Gastrocnemius medialis (tissue), 4 donors: ENCODE results near the gene IRF6. TPM values are rescaled to one million over a fixed set of nuclear protein-coding genes. Genes with fewer than 3 reads are reported as not detected.

Source experiments
- ATAC-seq, 2 donors: fragments of 150-250 bp; one replicate each; pipeline ENCODE4 v1.9.1; 2016
- DNase-seq, 2 donors: peaks; one replicate each; pipeline ENCODE4 v3.0.0-alpha.2; 2019
- H3K27ac ChIP-seq, 4 donors: fragments of 200-600 bp; sonication (generic); 1 replicate in 1 of 4; 2 replicates in 3 of 4; pipeline ENCODE4 v1.5.1; 2016 to 2018; ENCODE audit warnings: mild to moderate bottlenecking in 2 of 4, moderate library complexity in 1 of 4
- H3K27me3 ChIP-seq, 3 donors: fragments of 200-600 bp; sonication (generic) in 2 of 3; 1 replicate in 1 of 3; 2 replicates in 2 of 3; pipeline versions ENCODE4 v1.5.1 to v1.6.0; 2016 to 2019; ENCODE audit warnings: mild to moderate bottlenecking in 1 of 3, moderate library complexity in 1 of 3
- H3K36me3 ChIP-seq, 2 donors: fragments of 200-600 bp; sonication (generic) in 1 of 2; one replicate each; pipeline ENCODE4 v1.5.1; 2017 to 2018
- H3K4me1 ChIP-seq, 2 donors: fragments of 200-600 bp; sonication (generic) in 1 of 2; one replicate each; pipeline ENCODE4 v1.5.1; 2016 to 2017; ENCODE audit warnings: mild to moderate bottlenecking in 2 of 2
- H3K4me3 ChIP-seq, 4 donors: fragments of 200-600 bp; sonication (generic) in 3 of 4; 1 replicate in 1 of 4; 2 replicates in 3 of 4; pipeline ENCODE4 v1.5.1; 2016 to 2019; ENCODE audit warnings: mild to moderate bottlenecking in 2 of 4
- H3K9me3 ChIP-seq, 3 donors: fragments of 200-600 bp; sonication (generic) in 2 of 3; 1 replicate in 1 of 3; 2 replicates in 2 of 3; pipeline ENCODE4 v1.5.1; 2016 to 2019
- CTCF ChIP-seq, 5 experiments: fragments of 450-650 bp in 3 of 5; fragments of 200-600 bp in 2 of 5; sonication (generic) in 2 of 5; IDR thresholded peaks in 4 of 5; conservative IDR thresholded peaks in 1 of 5; 1 replicate in 4 of 5; 2 replicates in 1 of 5; pipeline ENCODE4 v1.5.1; 2016 to 2019; ENCODE audit warnings: antibody characterized with exemption in 5 of 5, mild to moderate bottlenecking in 3 of 5, moderate library complexity in 3 of 5
- POLR2A ChIP-seq, 2 donors: fragments of 450-650 bp; IDR thresholded peaks; one replicate each; pipeline ENCODE4 v1.6.1; 2017; ENCODE audit warnings: antibody characterized with exemption in 2 of 2, mild to moderate bottlenecking in 2 of 2, moderate library complexity in 2 of 2
- in situ Hi-C, 4 donors: fragments of 200-750 bp; cut with MboI; loops; one replicate each; pipeline versions ENCODE4 v1.15.0 to v1.8.0; 2017; ENCODE audit warnings: low sequenced_read_pairs in 4 of 4
- intact Hi-C: fragments of 100-400 bp; cut with DNase I; formaldehyde crosslinking; loops from one replicate; pipeline ENCODE4 v1.15.1; 2023; ENCODE audit warnings: low total_unique reads
- total RNA-seq, 4 donors: library from RNA; depleted of rRNA; stranded (reverse); fragments of >200 nt; gene quantifications; one replicate each; pipeline versions ENCODE4 v1.1.0 to v1.2.3, GENCODE V29; 2016

IRF6 gene
- total RNA-seq, 4 donors from 2014 or later = 0.31 to 1.7 (median 0.49) TPM

GRCh38 chr1:209767706-209768105 lies 38.2 kb downstream of the IRF6 start:
- Histone ChIP-seq H3K27me3 (no peaks in the 10 kb centered on the region), H3K9me3 (no peaks in the 10 kb centered on the region), H3K36me3 (no peaks in the 10 kb centered on the region), H3K4me3 (no peak overlapping the region), H3K4me1 (peaks cover 9 to 12% of the 10 kb centered on the region in 2 donors), H3K27ac (no peak overlapping the region)
- intact Hi-C loops = no loop called here
- in situ Hi-C loops = no loop called here
- ATAC-seq (no peak), DNase-seq (no peak)
- no peak for TF ChIP-seq POLR2A (IDR thresholded peaks at IDR 0.05)
- TF ChIP-seq CTCF (IDR thresholded peaks at IDR 0.05 in 4 of 5, conservative IDR thresholded peaks at IDR 0.05 in 1 of 5) = no peak

- ATAC-seq = no peak
- H3K36me3 ChIP-seq = no peaks in the 10 kb centered on the region
- no peak overlapping the region for H3K4me3 ChIP-seq
- TF ChIP-seq POLR2A (IDR thresholded peaks at IDR 0.05) = no peak
- no peak for TF ChIP-seq CTCF (IDR thresholded peaks at IDR 0.05 in 4 of 5, conservative IDR thresholded peaks at IDR 0.05 in 1 of 5)
- peaks cover 9 to 12% of the 10 kb centered on the region in 2 donors for H3K4me1 ChIP-seq
- no peak overlapping the region for H3K27ac ChIP-seq
- no peak for DNase-seq
- no peaks in the 10 kb centered on the region for H3K27me3 ChIP-seq
- no peaks in the 10 kb centered on the region for H3K9me3 ChIP-seq
- in situ Hi-C loops = no loop called here
- intact Hi-C loops = no loop called here
These were observed 38.8 kb downstream of the IRF6 start for GRCh38 chr1:209767096-209767495.

GRCh38 chr1:209766051-209766450 lies 39.9 kb downstream of the IRF6 start:
- no peak overlapping the region for H3K4me3 ChIP-seq
- intact Hi-C loops = no loop called here
- ATAC-seq = no peak

GRCh38 chr1:209761011-209761635 lies 44.8 kb downstream of the IRF6 start:
- Histone ChIP-seq H3K4me3 (no peak overlapping the region), H3K27me3 (no peaks in the 10 kb centered on the region), H3K36me3 (no peaks in the 10 kb centered on the region), H3K27ac (no peak overlapping the region), H3K4me1 (peaks cover 0 to 12% of the 10 kb centered on the region in 2 donors), H3K9me3 (no peaks in the 10 kb centered on the region)
- in situ Hi-C loops = no loop called here
- no peak for DNase-seq
- TF ChIP-seq POLR2A (IDR thresholded peaks at IDR 0.05) (no peak), CTCF (IDR thresholded peaks at IDR 0.05 in 4 of 5, conservative IDR thresholded peaks at IDR 0.05 in 1 of 5) (no peak)
- intact Hi-C loops = no loop called here
- ATAC-seq = no peak

More at GRCh38 chr1:209766051-209766450, 39.9 kb downstream of the IRF6 start:
- no peak for DNase-seq
- Histone ChIP-seq H3K27me3 (no peaks in the 10 kb centered on the region), H3K9me3 (no peaks in the 10 kb centered on the region), H3K4me1 (peaks cover 9 to 12% of the 10 kb centered on the region in 2 donors), H3K36me3 (no peaks in the 10 kb centered on the region), H3K27ac (no peak overlapping the region)
- in situ Hi-C loops = no loop called here
- TF ChIP-seq POLR2A (IDR thresholded peaks at IDR 0.05) = no peak
- no peak for TF ChIP-seq CTCF (IDR thresholded peaks at IDR 0.05 in 4 of 5, conservative IDR thresholded peaks at IDR 0.05 in 1 of 5)
